Stimulated activated CD8-positive, alpha-beta memory T cell treated with anti-CD3 and anti-CD28 coated beads, Interleukin-7, amount 100 ng/mL, for 4 hours (primary cell): Measurements from ENCODE around the gene MED10.

Source experiments
- DNase-seq, 2 donors: peaks; one replicate each; pipeline ENCODE4 v3.0.0-alpha.2; 2020; ENCODE audit warnings: low read depth in 2 of 2

The MED10 gene

GRCh38 chr5:6377905-6378765 is at the start of gene MED10:
Gene MED10, minus strand, starts transcription at chr5:6378547. Its CDS starts 64 bp downstream, at chr5:6378483.
- peak; percentile 91 for DNase-seq

GRCh38 chr5:6427694-6428093 is 49.3 kb upstream of the MED10 start:
- DNase-seq: no peak

GRCh38 chr5:6424700-6425099 is 46.4 kb upstream of the MED10 start:
- no peak for DNase-seq

- no peak for DNase-seq
Measured at GRCh38 chr5:6424110-6424659, 45.8 kb upstream of the MED10 start.

- DNase-seq: no peak
Measured at GRCh38 chr5:6423327-6424109, 45.2 kb upstream of the MED10 start.

GRCh38 chr5:6419340-6419852 is 41.0 kb upstream of the MED10 start:
- DNase-seq: no peak

- DNase-seq: no peak
Measured at GRCh38 chr5:6418679-6419276, 40.4 kb upstream of the MED10 start.

GRCh38 chr5:6417657-6418056 is 39.3 kb upstream of the MED10 start:
- no peak for DNase-seq

- DNase-seq: no peak
Measured at GRCh38 chr5:6412811-6413210, 34.5 kb upstream of the MED10 start.

- DNase-seq: no peak
Measured at GRCh38 chr5:6411141-6411540, 32.8 kb upstream of the MED10 start.

GRCh38 chr5:6410421-6410820 is 32.1 kb upstream of the MED10 start:
- DNase-seq: no peak

- no peak for DNase-seq
Measured at GRCh38 chr5:6408627-6409446, 30.5 kb upstream of the MED10 start.

- no peak for DNase-seq
Measured at GRCh38 chr5:6408260-6408596, 29.9 kb upstream of the MED10 start.

- DNase-seq: no peak
Measured at GRCh38 chr5:6407558-6408259, 29.4 kb upstream of the MED10 start.

- DNase-seq: no peak
Measured at GRCh38 chr5:6405591-6405990, 27.2 kb upstream of the MED10 start.

- no peak for DNase-seq
Measured at GRCh38 chr5:6404129-6404528, 25.8 kb upstream of the MED10 start.

- no peak for DNase-seq
Measured at GRCh38 chr5:6403416-6403815, 25.1 kb upstream of the MED10 start.

GRCh38 chr5:6402939-6403338 is 24.6 kb upstream of the MED10 start:
- no peak for DNase-seq

- no peak for DNase-seq
Measured at GRCh38 chr5:6401410-6401809, 23.1 kb upstream of the MED10 start.
